Breast epithelium (tissue), 3 donors: Measurements from ENCODE around the gene MLC1.

Experiments used
- CTCF ChIP-seq, 3 donors: fragments of 450-650 bp; IDR thresholded peaks; one replicate each; pipeline ENCODE4 v1.5.1; 2016 to 2017; ENCODE audit warnings: antibody characterized with exemption in 3 of 3, mild to moderate bottlenecking in 3 of 3, moderate library complexity in 3 of 3
- POLR2A ChIP-seq: fragments of 450-650 bp; IDR thresholded peaks from one replicate; pipeline ENCODE4 v1.6.1; 2016; ENCODE audit warnings: antibody characterized with exemption, mild to moderate bottlenecking, moderate library complexity
- POLR2AphosphoS5 ChIP-seq, 3 donors: sonication (generic); formaldehyde crosslinking; IDR thresholded peaks; one replicate each; pipeline ENCODE4 v1.6.1; 2017; ENCODE audit warnings: antibody characterized with exemption in 3 of 3

GRCh38 chr22:50062509-50063135, 22.6 kb downstream of the MLC1 start:
- TF ChIP-seq POLR2A, result no peak
- no peak for TF ChIP-seq CTCF (IDR thresholded peaks at IDR 0.05)
- no peak for TF ChIP-seq POLR2AphosphoS5 (IDR thresholded peaks at IDR 0.05)
